SKM-1 treated with dmso at 0.1 percent for 144 hours (cell line): ENCODE data around the gene PPP1R11.

ENCODE experiments used
- DNase-seq: peaks from one replicate; lab custom pipeline; 2025; ENCODE audit not compliant: unreplicated experiment; lab: John Stamatoyannopoulos, UW

The PPP1R11 gene

DNA sequence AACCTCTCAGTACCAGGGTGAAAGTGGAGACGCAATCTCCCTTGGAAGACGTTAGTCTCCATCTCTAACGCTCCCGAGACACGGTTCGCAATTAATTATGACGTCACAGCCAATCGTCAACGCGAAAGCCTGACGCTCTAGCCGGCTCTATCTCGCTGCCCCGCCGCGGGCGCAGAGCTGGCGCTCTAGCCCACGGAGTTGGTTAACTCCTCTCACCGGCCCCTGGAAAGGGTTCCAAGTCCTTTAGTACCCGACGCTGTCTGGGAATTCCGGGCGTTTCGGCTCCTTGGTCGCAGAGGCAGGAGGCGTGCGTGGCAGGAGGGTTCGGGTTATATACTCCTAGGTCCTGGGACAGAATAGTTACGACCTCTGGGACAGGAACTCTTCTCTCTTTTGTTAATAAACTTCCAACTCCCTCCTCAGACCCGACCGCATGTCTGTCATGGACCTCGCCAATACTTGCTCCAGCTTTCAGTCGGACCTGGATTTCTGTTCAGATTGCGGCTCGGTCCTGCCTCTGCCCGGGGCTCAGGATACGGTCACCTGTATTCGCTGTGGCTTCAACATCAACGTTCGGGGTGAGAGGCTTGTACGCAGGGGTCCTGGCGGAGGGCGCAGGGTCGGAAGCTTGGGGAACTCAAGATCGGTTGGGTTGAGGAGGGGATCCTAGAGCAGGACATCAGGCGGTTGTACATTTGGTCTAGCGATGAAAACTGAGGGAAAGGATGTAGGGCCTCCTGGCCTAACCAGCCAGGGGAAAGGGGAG lies 5.7 kb upstream of the PPP1R11 start, which contains the start of gene POLR1H:
Gene POLR1H, plus strand, starts transcription at position 174 of the 766 bp plus-strand sequence. Its CDS starts 260 bp downstream, at position 434.
- DNase-seq = peak; percentile 84

DNA sequence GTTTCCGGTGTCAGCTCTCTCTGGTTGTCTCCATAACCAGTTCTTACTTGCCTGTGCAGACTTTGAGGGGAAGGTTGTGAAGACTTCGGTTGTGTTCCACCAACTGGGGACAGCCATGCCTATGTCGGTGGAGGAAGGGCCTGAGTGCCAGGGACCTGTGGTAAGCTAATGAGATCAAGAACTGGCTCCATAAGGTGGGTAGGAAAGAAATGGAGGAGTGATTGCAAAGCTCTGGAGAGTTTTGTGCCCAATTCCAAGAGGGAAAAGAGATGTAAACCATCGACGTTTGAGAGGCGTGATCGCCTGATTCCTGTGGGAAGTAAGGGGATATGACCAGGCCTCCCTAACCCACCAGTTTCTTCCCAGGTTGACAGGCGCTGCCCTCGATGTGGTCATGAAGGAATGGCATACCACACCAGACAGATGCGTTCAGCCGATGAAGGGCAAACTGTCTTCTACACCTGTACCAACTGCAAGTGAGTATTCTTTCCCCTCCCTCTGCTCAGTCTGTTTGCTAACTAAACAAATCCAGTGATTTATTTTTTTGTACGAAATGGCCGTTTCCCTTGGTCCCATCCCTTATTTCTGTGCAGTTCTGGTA lies 5.0 kb upstream of the PPP1R11 start:
- DNase-seq = no peak

DNA sequence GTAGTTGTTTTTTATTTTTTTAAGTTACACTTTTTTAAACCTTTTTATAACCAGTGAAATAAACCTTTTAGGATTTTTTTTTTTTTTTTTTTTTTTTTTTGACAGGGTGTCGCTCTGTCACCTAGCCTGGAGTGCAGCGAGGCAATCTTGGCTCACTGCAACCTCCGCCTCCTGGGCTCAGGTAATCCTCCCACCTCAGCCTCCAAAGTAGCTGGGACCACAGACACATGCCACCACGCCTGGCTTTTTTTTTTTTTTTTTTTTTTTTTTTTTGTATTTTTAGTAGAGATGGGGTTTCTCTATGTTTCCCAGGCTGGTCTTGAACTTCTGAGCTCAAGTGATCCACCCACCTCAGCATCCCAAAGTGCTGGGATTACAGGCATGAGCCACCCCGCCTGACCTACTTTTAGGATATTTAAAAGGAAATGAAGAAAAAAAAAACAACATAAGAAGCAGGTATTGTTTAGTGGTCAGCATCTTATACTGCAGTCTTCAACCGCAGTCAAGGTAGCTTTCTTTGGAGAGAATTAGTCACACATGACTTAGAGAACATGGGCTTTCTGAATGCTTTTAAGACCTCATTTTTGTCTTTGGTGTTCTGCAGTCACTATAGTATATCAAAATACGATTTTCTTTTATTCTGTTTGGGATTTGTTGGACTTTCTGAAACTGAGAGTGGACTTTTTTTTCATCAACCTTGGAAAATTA lies 4.4 kb upstream of the PPP1R11 start:
- DNase-seq = no peak

DNA sequence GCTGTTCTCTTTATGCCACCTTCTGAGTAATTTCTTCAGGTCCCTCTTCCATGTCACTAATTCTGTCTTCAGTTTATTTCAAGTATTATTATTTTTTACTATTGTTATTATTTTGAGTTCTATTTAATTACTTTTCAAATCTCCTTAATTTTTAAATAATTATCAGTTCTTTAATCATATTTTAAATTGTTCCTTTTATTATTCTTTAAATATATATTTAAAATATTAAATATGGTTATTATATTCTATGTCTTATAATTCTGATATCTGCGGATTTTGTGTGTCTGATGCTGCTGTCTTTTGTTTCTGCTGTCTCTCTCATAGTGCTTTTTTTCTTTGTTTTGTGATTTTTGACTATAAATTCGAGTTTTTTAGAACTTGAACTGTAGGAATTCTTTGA lies 3.7 kb upstream of the PPP1R11 start:
- DNase-seq = no peak

DNA sequence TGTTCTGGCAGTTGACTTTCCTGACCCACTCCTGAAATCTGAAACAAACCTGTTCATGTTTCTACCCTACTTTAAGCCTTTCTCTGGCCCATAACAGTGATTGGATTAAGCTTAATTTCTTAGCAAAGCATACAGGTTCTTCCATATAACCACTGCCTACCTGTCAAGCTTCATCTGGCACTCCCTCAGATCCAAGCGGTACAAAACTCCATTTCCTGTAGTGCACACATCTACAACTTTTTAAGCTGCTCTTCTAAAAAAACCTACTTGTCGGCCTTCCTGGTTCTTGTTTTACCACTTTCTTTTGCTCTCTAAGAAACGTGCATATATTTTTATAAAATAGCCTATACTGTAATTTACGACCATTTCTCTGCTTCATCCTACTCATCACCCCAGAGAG lies 916 bp upstream of the PPP1R11 start:
- no peak for DNase-seq

DNA sequence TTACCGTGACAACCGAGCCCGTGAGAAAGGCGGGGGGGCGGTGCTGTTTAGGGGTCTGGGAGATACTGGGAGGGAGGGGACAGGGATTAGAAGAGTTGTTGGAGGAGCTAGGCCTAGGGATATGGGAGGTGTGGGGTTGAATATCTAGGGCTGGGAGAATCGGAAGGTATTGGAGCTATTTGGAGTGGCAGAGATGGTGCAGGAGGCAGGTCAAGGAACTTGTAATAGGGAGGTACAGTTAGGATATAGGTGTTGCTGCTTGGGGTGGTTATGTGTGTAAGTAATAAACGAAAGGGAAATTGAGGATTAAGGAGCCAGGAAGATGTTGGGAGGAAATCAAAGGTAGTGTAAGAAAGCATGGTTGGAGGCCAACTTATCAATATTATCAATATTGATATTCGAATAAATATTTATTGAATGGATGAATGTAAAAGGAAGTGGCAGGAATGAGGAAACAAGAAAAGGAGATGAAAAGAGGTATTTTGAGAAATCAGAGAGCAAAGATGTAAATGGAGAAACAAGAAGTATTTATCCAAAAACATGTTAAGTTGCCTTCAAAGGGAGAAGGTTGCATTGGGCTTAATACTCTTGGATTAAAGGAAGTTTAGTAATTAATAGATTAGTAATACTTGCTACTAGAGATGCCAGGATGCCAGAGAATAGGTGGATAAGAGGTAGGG lies 602 bp downstream of the PPP1R11 start:
- no peak for DNase-seq

DNA sequence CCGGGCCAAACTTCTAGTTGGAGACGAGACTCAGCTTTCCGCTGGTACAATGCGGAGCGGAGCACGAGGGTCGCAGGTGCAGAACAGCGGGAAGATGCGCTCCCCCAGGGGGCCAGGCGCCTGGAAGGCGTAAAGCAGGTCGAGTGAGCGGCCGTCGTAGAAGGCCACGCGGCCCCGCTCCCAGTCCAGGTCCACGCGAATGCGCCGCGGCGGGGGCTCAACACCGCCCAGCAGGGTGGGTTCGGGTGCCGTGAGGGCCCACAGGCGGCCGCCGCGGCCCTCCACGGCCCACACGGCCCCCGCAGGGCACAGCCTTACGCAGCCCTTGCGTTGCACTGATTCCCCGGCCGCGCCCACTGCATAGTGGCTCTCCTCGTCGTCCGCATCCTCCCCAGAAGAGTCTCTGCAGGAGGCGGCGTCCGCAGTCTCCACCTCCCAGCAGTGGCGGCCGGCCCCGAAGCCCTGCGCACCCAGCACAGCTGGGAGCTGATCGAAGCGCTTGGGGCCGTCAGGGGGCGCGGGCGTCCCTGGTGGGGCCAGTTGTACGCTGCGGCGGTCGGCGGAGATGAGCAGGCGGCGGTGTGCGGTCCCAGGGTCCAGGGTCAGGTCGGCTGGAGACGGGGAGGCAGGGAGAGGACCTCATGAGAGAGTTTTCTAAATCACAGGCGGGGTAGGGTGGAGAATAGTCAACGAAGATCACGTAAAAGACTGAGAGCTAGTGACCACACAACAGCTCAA lies 4.3 kb downstream of the PPP1R11 start:
- DNase-seq = no peak

DNA sequence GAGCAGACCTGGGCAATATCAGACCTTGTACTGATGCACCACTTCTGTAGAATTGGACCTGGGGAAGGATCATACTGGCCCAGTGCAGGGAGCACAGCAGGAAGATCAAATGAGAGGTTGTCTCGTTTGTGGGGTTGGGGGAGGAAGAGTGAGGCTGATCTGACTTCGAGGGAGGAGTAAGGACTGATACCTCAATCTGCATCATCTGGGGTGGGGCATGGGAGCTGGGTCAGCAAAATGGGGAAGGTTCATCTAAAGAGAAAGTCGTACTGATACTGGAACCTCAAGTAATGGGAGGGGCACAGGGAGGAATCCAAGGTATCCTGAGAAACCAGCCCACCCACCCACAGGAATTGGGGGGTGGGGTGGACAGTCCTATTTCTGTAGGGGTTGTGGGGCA lies 4.9 kb downstream of the PPP1R11 start:
- DNase-seq = no peak

DNA sequence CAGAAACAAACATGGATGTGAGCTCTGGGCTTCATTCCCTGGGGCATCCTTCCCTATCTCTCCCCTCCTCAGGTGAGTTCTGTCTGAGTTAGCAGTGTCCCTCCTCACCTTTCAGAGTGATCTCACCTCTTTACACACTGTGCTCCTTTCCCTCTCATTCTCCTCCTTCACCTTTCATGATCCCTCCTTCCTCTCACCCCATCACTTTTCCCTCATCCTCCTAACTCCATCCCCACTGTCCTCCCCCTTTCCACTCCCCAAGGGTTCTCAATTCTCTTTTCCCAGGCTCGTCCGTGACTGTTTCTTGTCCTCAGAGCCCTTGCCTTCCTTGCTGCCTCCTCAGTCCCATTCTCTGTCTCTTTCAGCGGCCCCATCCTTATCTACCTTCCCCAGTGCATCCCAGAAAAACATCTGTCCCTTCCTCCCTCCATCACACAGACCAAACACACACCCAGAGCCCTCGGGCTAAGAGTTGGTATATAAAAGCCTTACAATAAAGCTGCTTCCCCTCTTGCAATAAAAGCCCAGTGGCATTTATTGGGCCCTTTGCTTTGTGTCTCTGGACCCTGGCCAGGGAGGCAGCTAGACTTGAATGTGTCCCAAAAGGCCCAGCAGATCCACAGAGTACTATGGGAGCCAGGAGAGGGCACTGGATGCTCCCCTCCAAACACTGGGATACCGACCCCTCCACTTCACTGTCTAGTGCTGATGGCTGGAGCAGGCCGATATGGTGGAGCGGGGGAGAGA lies 6.7 kb downstream of the PPP1R11 start:
- DNase-seq = no peak

DNA sequence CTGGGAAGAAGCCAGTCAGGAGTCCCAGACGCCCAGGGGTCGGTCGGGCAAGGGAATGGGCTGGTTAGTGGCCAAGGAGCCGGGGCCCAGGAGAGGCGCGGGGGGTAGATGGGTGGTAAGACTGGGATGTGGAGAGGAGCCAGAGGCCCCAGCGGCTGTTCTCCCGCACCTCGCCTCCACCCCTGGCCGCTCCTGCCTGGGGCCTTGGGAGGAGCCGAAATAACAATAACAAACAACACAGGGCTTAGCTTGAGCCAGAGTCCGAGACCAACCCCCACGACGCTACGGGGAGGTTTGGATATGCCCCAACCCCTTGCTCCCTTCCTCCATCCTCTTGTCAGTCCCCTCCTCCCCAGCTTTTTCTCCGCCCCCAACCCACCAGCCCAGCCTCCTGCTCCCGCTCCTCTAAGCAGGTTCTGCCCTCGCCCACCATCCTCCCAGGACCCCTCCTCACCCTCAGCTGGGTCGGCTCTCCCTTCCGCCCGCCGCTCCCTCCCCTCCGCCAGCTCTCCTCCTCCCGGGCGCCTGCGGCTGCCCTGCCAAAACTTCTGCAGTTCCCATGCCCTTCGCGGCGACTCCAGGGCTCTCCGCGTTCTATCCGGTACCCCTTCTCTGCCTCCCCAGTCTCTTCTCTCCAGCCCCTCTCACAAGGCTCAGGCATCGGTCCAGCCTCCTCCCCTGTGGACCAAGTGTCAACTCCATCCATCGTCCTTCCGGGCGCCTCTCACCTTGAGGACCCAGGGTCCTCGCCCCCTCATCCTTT lies 7.5 kb downstream of the PPP1R11 start:
- DNase-seq = no peak

DNA sequence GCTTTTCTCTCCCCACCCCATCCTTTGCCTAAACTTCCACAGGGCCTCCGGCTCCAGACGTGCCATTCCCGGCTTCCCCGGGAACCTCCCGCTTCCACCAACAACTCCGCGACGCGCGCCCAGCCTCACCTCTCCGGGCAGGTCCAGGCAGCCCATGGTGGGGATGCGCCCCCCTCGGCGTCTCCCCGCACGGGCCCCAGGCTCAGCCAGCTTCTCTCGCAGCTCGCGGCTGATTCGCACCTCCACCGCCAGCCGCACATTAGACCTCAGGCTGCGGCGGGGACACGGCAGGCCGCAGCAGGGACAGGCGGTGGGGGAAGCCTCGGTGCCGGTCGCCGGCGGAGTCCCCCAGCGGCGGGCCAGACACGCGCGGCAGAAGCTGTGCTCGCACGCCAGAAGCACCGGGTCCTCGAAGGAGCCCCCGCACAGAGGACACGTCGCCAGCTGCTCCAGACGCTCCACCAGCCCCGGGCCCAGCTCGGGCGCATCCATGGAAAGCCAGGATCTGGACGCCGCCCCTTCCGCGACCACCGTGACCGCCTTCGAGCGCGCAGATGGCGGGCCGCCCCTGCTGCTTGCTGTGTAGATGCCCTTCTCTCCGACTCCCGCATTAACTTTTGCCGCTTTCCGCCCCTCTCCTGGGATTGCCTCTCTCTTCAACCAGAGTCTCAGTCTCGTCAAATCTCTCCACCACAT lies 8.2 kb downstream of the PPP1R11 start, which contains the start of gene RNF39:
Gene RNF39, minus strand, starts transcription at position 676 of the 696 bp plus-strand sequence. Its CDS starts 184 bp downstream, at position 492.
- no peak for DNase-seq

DNA sequence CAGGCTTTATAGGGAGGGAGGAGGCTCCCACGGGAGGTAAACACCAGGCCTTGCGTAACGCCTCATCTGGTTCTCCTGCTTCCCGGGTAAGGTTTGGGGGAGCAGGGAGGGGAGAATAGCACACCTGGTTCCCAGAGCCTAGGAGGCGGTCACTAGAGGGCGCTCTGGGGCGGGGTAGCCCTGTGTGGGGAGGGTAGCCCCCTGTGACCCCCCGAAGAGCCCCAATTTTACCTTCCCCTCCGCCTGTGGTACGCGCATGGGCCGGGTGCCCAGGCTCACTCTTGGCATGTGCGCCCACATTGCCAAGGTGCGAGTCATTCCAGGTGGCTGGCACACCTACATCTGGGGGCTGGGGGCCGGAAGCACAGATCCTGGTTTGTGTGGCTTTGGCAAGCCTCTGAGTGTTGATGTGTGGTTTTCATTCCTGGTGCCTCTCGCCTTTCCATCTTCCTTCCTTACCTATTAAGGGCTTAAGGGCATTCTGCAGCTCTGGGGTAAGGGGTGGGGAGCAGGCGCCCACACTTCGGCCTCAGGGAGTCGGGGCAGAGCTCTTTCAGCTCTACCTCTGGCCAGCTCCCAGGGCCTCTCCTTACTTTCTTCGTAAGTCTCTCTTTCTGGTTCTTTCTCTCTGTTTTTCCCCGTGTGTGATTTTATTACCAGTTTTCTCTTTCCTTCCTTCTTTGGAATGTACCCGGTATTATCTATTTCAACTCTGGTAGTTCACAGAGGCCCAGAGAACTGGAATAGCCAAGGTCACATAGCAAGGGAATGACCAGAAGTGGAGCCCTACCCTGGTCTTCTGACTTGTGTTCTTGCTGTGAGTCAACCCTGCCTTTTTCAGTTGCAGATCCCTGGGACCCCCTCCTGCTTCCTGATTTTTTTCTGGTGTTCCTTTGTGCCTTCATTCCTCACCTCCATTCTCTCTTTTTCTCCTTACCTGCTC lies 9.1 kb downstream of the PPP1R11 start:
- DNase-seq = no peak

DNA sequence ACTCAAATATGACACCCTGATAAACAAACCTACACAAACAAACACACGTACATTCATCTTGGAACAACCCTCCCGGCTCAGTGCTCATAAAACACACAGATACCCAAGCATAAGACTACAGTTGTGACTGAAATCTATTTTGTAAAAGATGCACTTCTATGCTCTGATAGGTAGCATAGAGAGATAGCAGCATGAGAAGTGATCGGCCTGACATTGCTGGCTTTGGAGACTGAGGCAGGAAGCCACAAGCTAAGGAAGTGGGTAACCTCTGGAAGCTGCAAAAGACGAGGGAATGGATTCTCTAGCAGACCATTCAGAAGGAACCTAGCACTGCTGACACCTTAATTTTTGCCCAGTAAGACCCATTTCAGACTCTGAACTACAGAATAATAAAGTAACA lies 10.2 kb downstream of the PPP1R11 start:
- DNase-seq = no peak

DNA sequence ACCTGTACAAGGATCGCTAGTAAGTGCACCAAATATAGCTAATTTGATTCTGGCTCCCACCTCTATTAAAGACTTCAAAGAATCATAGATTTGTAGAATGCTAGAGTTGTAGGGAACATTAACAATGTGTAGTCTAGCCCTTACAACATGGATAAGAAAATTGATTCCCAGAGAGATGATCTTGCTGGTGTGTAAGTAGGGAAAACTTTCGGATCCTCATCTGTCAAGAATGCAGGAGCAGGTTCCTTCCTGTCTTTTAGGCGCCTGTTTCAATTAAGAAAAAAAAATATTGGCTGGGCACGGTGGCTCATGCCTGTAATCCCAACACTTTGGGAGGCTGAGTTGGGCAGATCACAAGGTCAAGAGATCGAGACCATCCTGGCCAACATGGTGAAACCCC lies 20.9 kb downstream of the PPP1R11 start:
- DNase-seq = no peak

DNA sequence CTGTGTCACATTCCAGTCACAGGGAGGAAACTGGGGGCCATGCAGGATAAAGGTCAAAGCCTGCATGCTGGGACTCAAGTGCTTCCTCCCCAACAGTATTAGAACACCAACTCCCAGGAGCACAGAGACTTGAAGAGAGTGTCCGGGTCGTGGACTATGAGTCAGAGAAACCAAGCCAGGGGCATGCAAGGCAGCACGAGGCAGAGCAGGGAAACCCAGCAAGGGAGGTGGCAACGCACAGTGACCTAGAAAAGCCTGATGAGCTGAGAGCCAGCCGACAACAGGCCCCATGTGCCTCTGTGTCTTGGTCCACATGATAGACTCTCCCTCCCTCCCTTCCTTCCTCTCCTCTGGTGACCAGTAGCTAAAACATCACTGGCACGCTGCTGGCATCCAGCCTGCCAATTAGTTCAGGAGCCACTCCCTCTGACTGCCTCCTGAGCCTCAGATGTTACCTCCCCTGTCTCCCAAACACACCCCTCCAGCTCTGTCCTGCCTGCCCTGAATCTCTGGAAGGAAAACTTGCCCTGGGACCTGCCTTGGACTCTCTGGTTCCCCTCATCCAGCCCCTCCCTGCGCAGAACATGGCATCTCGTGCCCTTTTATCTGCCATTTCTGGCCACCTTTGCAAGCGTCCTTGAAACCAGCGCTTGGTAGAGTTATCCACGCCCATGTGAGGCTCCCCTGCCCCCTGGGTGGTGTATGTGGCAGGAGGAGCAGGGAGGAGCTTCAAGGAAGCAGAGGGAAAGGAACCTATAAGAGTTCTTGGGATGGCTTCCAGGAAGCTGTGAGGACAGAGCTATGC lies 24.8 kb downstream of the PPP1R11 start:
- DNase-seq = no peak

DNA sequence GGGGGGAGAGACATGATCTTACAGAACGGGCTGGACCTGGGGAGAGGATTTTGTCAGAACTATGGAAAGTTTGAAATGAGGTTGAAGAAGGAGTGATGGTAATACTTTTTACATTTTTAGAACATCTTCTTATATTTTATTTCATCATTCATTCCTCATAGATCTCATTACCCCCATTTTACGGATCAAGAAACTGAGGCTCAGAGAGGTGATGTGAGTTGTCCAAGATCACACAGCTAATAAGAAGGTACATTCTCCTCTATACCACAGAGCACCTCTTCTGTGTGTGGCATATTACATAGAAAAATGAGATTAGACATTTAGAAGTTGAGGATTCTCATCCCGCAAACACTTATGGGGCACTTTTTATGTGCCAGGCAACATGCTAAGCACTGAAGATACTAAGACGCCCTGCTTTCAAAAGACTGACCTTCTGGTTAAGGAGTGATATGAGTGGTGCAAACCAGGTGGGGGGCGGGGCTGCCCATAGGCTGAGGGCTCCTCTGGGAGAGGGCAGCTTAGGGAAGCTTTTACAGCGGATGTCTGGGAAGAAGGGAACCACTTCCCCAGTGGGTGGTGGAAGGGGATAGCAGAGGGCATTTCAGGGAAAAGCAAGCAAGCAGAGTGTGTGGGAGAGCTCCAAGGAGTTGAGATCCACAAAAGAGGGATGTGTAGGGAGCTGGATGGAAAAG lies 26.0 kb downstream of the PPP1R11 start:
- no peak for DNase-seq
